Memory B cell (primary cell): ENCODE results near the gene UBE2O.

Experiments
- ATAC-seq: fragments of 150-1000 bp; cut with Tn5 transposase; 2 replicates; pipeline ENCODE4 v1.10.0; 2021; ENCODE audit warnings: low read depth, mild to moderate bottlenecking, moderate library complexity
- DNase-seq, 2 donors: peaks; one replicate each; pipeline ENCODE4 v3.0.0; 2022; ENCODE audit warnings: low spot score in 2 of 2
- H3K27ac Mint-ChIP-seq: one replicate; pipeline ENCODE4 v1.8.0; 2022; ENCODE audit warnings: mild to moderate bottlenecking, moderate library complexity, mixed read lengths
- H3K27me3 Mint-ChIP-seq: one replicate; pipeline ENCODE4 v1.8.0; 2022; ENCODE audit warnings: mixed read lengths
- H3K36me3 Mint-ChIP-seq: one replicate; pipeline ENCODE4 v1.8.0; 2022; ENCODE audit warnings: mild to moderate bottlenecking, mixed read lengths
- H3K4me1 Mint-ChIP-seq: one replicate; pipeline ENCODE4 v1.8.0; 2022; ENCODE audit warnings: mixed read lengths
- H3K4me3 Mint-ChIP-seq: one replicate; pipeline ENCODE4 v1.8.0; 2022; ENCODE audit warnings: mild to moderate bottlenecking, moderate library complexity, mixed read lengths
- H3K9me3 Mint-ChIP-seq: one replicate; pipeline ENCODE4 v1.8.0; 2022; ENCODE audit warnings: mixed read lengths

The UBE2O gene

DNA sequence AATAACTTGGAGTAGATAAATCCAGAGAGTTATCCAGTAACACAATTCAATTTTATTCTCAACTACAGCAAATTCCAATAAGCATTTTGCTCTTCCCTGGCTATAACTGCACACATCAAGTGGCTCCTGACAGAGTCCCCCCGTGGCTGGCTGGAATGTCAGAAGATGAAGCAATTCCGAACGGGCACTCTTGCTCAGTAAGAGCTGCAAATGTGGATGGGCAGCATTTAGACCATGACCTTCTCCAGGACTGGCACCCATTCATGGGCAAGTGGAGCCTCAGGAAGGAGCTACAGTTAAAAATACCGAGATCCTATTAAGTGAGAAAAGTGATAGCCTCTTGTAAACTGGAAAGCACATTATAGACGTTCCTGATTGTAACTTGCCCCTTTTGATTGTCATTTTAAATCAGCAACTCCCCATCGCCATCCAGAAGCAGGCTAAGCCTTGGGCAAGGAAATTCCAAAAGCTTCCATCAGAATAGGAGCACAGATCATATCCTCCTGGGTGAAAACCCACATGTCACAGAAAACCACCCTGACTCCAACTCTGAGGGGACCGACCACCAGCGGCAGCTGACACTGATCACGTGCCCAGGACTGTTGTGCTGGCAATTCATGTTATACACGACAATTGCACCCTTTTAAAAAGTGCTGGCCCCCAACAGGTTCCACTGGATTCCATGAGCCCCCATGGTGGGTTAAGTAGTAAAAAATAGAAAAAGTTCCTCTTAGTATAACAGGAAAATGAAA, 7.1 kb downstream of the UBE2O start:
- no peaks in the 10 kb centered on the region for H3K27me3 Mint-ChIP-seq
- H3K27ac Mint-ChIP-seq: no peak overlapping the region
- H3K4me3 Mint-ChIP-seq: no peak overlapping the region
- ATAC-seq: no peak
- peaks cover 57% of the 10 kb centered on the region for H3K4me1 Mint-ChIP-seq
- no peaks in the 10 kb centered on the region for H3K9me3 Mint-ChIP-seq
- peaks cover 2% of the 10 kb centered on the region for H3K36me3 Mint-ChIP-seq
- no peak for DNase-seq

- ATAC-seq (no peak), DNase-seq (no peak)
- Mint-ChIP-seq H3K36me3 (peaks cover 2% of the 10 kb centered on the region), H3K27ac (no peak overlapping the region), H3K4me3 (peak overlapping the region; percentile 67), H3K27me3 (no peaks in the 10 kb centered on the region), H3K9me3 (no peaks in the 10 kb centered on the region), H3K4me1 (peaks cover 62% of the 10 kb centered on the region)
Measured at GRCh38 chr17:76444518-76445311, 8.2 kb downstream of the UBE2O start.

GRCh38 chr17:76442341-76443338, 10.3 kb downstream of the UBE2O start:
- no peak overlapping the region for H3K27ac Mint-ChIP-seq
- no peaks in the 10 kb centered on the region for H3K9me3 Mint-ChIP-seq
- peaks cover 57% of the 10 kb centered on the region for H3K4me1 Mint-ChIP-seq
- ATAC-seq (no peak), DNase-seq (no peak)
- H3K27me3 Mint-ChIP-seq: no peaks in the 10 kb centered on the region
- H3K4me3 Mint-ChIP-seq: no peak overlapping the region
- peaks cover under 1% of the 10 kb centered on the region for H3K36me3 Mint-ChIP-seq

- no peak overlapping the region for H3K27ac Mint-ChIP-seq
- no peaks in the 10 kb centered on the region for H3K9me3 Mint-ChIP-seq
- no peaks in the 10 kb centered on the region for H3K36me3 Mint-ChIP-seq
- H3K4me1 Mint-ChIP-seq: peaks cover 57% of the 10 kb centered on the region
- no peaks in the 10 kb centered on the region for H3K27me3 Mint-ChIP-seq
- DNase-seq (no peak), ATAC-seq (no peak)
- H3K4me3 Mint-ChIP-seq: no peak overlapping the region
Measured at GRCh38 chr17:76441686-76442340, 11.1 kb downstream of the UBE2O start.

GRCh38 chr17:76440751-76441362, 12.1 kb downstream of the UBE2O start:
- Mint-ChIP-seq H3K27me3 (no peaks in the 10 kb centered on the region), H3K27ac (no peak overlapping the region), H3K9me3 (no peaks in the 10 kb centered on the region), H3K4me3 (no peak overlapping the region), H3K4me1 (peaks cover 55% of the 10 kb centered on the region), H3K36me3 (no peaks in the 10 kb centered on the region)
- DNase-seq: no peak
- ATAC-seq: no peak

DNA sequence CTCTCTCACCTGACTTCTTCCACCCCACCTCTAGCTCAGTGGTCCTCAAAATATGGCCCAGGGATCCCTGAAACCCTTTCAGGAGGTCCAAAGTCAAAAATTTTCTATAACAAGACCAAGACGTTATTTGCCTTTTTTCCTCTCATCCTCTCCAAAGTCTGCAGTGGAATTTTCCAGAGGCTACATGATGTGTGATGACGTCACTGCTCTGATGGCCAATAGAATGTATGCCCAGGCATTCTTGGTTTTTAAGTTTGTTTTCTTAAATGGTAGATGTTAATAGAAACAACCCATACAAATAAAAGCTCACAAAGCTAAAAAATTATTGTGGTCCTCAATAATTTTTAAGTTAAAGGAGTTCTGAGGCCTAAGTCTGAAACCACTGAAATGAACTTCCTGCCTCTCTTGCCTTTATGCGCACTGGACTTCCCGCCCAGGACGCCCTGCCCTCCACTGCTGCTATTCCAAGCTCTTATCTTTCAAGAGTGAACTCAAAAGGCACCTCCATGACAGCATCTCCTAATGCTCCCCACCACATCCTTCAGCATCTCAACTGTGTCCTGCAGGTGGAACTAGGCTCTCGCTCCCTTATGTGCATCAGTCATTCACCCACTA, 13.5 kb downstream of the UBE2O start:
- no peak overlapping the region for H3K4me3 Mint-ChIP-seq
- H3K36me3 Mint-ChIP-seq: peaks cover 2% of the 10 kb centered on the region
- DNase-seq (no peak), ATAC-seq (no peak)
- H3K27me3 Mint-ChIP-seq: no peaks in the 10 kb centered on the region
- H3K4me1 Mint-ChIP-seq: peaks cover 48% of the 10 kb centered on the region
- H3K27ac Mint-ChIP-seq: no peak overlapping the region
- no peaks in the 10 kb centered on the region for H3K9me3 Mint-ChIP-seq

DNA sequence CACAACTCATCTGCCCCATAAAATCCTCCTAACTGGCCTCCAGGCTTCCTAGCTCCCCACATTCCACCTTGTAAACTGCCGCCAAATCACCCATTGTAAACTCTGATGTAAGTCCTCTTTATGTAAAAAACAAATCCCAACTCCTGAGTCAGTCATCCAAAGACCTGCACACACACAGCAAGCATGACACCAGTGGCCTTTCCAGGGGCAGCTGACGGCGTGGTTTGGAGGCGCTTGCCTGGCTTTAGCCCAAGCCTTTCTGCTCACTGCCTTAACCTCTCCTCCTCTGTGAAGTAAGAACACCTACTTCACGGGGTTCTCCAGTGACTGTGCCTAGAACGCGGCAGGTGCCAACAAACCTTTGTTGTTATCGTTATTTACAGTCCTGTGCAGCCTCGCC, 14.0 kb downstream of the UBE2O start:
- Mint-ChIP-seq H3K4me3 (no peak overlapping the region), H3K27me3 (no peaks in the 10 kb centered on the region), H3K36me3 (peaks cover 4% of the 10 kb centered on the region), H3K27ac (no peak overlapping the region), H3K4me1 (peaks cover 49% of the 10 kb centered on the region), H3K9me3 (no peaks in the 10 kb centered on the region)
- DNase-seq (no peak), ATAC-seq (no peak)

DNA sequence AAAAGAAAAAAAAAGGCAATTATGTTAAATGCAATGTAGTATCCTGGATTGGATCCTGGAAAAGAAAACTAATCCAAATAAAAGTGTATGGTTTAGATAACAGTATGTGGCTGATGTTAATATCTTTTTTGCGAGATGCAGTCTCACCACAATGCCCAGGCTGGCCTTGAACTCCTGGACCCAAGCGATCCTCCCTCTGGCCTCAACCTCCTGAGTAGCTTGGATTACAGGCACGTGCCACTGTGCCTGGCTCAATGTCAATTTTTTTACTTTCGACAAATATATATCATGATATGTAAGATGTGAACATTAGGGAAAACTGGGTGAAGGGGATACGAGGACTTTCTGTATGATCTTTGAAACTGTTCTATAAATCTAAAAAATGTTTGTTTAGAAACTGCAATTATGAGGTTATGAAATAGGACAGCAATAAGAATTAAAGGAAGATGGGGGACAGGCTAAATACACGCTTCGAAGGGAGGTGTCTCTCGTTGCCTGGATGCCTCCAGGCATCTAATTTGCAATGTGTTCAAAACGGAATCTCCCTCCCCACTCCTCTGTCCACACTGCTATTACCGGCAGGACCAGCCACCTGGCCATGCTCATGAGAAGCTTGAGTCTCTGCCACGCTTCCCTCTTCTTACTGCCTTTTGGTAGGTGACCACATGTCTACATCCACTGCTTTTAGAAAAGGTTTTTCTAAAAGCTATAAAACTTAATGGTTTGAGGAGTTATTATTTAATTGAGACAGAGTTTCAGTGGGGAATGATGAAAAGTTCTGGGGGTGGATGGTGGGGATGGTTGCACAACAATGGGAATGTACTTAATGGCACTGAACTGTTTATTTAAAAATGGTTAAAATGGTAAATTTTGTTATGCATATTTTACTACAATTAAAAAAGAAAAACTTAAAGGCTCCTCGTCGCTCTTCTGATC, 15.2 kb downstream of the UBE2O start:
- ATAC-seq (no peak), DNase-seq (no peak)
- Mint-ChIP-seq H3K27ac (no peak overlapping the region), H3K4me3 (no peak overlapping the region), H3K36me3 (peaks cover 4% of the 10 kb centered on the region), H3K27me3 (no peaks in the 10 kb centered on the region), H3K4me1 (peaks cover 50% of the 10 kb centered on the region), H3K9me3 (no peaks in the 10 kb centered on the region)

DNA sequence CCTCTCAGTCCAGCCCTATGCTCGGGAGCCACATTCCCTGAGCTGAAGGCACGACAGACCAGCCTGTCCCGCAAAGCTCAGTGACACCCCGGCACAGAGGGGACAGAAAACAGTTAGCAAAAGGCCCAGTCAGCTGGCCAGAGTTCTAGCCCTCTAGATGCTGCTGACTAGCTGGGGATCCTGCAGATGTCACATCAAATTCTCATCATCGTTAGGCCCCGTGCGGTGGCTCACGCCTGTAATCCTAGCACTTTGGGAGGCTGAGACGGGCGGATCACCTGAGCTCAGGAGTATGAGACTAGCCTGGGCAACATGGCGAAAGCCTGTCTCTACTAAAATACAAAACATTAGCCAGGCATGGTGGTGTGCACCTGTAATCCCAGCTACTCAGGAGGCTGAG, 17.2 kb downstream of the UBE2O start:
- H3K9me3 Mint-ChIP-seq: no peaks in the 10 kb centered on the region
- H3K36me3 Mint-ChIP-seq: peaks cover 4% of the 10 kb centered on the region
- DNase-seq: no peak
- no peak overlapping the region for H3K27ac Mint-ChIP-seq
- no peak overlapping the region for H3K4me3 Mint-ChIP-seq
- H3K27me3 Mint-ChIP-seq: no peaks in the 10 kb centered on the region
- no peak for ATAC-seq
- peaks cover 42% of the 10 kb centered on the region for H3K4me1 Mint-ChIP-seq

DNA sequence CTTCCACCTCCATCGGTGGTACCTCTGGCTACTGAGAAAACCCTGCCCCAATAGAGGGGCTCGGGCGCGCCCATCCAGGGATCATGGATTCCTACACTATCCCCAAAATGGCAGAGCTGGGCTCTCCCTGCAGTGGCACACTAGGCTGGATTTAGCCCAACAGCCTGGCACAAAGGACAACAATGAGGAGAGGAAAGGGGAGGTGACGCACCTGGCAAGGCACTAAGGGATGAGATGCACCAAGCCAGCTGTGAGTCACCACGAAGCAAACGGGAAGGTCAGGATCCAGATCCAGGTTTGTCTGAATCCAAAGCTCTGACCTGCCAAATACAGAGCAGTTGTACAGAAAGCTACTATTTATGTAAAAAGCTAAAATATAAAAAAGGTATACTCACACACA, 18.1 kb downstream of the UBE2O start:
- Mint-ChIP-seq H3K4me3 (no peak overlapping the region), H3K4me1 (peaks cover 38% of the 10 kb centered on the region), H3K27ac (no peak overlapping the region), H3K36me3 (peaks cover 4% of the 10 kb centered on the region), H3K9me3 (no peaks in the 10 kb centered on the region), H3K27me3 (no peaks in the 10 kb centered on the region)
- no peak for ATAC-seq
- DNase-seq: no peak

DNA sequence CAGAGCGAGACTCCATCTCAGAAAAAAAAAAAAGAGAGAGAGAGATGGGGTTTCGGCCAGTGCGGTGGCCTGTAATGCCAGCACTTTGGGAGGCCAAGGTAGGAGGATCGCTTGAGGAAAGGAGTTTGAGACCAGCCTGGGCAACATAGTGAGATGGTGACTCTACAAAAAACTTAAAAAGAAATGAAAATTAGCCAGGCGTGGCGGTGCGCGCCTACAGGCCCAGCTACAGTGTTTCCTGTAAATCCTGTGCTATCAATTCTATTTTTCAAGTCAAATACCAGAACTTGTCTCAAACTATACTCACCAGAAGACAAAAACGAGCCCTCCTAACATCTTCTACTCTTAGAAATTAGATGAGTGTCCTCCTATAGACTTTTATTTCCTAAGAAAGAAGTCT, 19.3 kb downstream of the UBE2O start:
- H3K27ac Mint-ChIP-seq: peak overlapping the region; percentile 29
- peak overlapping the region; percentile 37 for H3K4me3 Mint-ChIP-seq
- H3K9me3 Mint-ChIP-seq: no peaks in the 10 kb centered on the region
- peaks cover 4% of the 10 kb centered on the region for H3K36me3 Mint-ChIP-seq
- H3K27me3 Mint-ChIP-seq: no peaks in the 10 kb centered on the region
- peaks cover 36% of the 10 kb centered on the region for H3K4me1 Mint-ChIP-seq
- DNase-seq (no peak), ATAC-seq (peak; percentile 48)

GRCh38 chr17:76432712-76433336, 20.1 kb downstream of the UBE2O start:
- Mint-ChIP-seq H3K36me3 (peaks cover 4% of the 10 kb centered on the region), H3K4me3 (no peak overlapping the region), H3K27ac (peak overlapping the region; percentile 29), H3K27me3 (no peaks in the 10 kb centered on the region), H3K9me3 (no peaks in the 10 kb centered on the region), H3K4me1 (peaks cover 41% of the 10 kb centered on the region)
- ATAC-seq: peak; percentile 20
- no peak for DNase-seq
